ENCODE measurements around the gene TMEM88.

- no peak for TF ChIP-seq CTCF (IDR thresholded peaks at IDR 0.05)
- TF ChIP-seq EZH2 (IDR thresholded peaks at IDR 0.05; ENCODE audit: borderline replicate concordance, insufficient read depth, low read depth, low read length, poor library complexity, severe bottlenecking): no peak
Observed at GRCh38 chr17:7856811-7857712, 2.2 kb downstream of the TMEM88 start, which contains the start of gene NAA38.
